ENCODE results near the gene ZBTB18.

ZBTB18 gene

GRCh38 chr1:244052016-244052727, 1.1 kb downstream of the ZBTB18 start:
- no peak overlapping the region for H3K4me3 ChIP-seq (ENCODE audit: extremely low read depth, insufficient read depth, low read length, poor library complexity, severe bottlenecking)
- no peaks in the 10 kb centered on the region for H3K9me3 ChIP-seq (ENCODE audit: control insufficient read depth, low read length)
- no peak overlapping the region for H3K27ac ChIP-seq (ENCODE audit: low read depth, low read length, severe bottlenecking)
- peaks cover 17% of the 10 kb centered on the region for H3K36me3 ChIP-seq (ENCODE audit: control insufficient read depth, insufficient read depth, low read length)
- H3K4me1 ChIP-seq (ENCODE audit: control insufficient read depth, insufficient read depth, low read length, poor library complexity, severe bottlenecking), result peaks cover 17% of the 10 kb centered on the region
- WGBS, 2 experiments (ENCODE audit: insufficient coverage in 2 of 2), result 58 to 83% methylated on average over 1 to 3 of the region's 5 CpGs

- H3K4me3 ChIP-seq (ENCODE audit: extremely low read depth, insufficient read depth, low read length, poor library complexity, severe bottlenecking), result no peak overlapping the region
- peaks cover 17% of the 10 kb centered on the region for H3K36me3 ChIP-seq (ENCODE audit: control insufficient read depth, insufficient read depth, low read length)
- H3K9me3 ChIP-seq (ENCODE audit: control insufficient read depth, low read length), result no peaks in the 10 kb centered on the region
- H3K4me1 ChIP-seq (ENCODE audit: control insufficient read depth, insufficient read depth, low read length, poor library complexity, severe bottlenecking), result peaks cover 17% of the 10 kb centered on the region
- no peak overlapping the region for H3K27ac ChIP-seq (ENCODE audit: low read depth, low read length, severe bottlenecking)
- 20% methylated on average over 1 of the region's 6 CpGs; no CpG with 5 or more reads in 1 of the 2 experiments for WGBS, 2 experiments (ENCODE audit: insufficient coverage in 2 of 2)
Observed at GRCh38 chr1:244052728-244053312, 1.7 kb downstream of the ZBTB18 start.

DNA sequence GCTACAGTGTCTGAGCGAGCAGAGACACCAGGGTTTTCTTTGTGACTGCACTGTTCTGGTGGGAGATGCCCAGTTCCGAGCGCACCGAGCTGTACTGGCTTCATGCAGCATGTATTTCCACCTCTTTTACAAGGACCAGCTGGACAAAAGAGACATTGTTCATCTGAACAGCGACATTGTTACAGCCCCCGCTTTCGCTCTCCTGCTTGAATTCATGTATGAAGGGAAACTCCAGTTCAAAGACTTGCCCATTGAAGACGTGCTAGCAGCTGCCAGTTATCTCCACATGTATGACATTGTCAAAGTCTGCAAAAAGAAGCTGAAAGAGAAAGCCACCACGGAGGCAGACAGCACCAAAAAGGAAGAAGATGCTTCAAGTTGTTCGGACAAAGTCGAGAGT, 2.7 kb downstream of the ZBTB18 start:
- Histone ChIP-seq H3K4me1 (ENCODE audit: control insufficient read depth, insufficient read depth, low read length, poor library complexity, severe bottlenecking) (peaks cover 17% of the 10 kb centered on the region), H3K4me3 (ENCODE audit: extremely low read depth, insufficient read depth, low read length, poor library complexity, severe bottlenecking) (no peak overlapping the region)

GRCh38 chr1:244054247-244054923, 3.3 kb downstream of the ZBTB18 start:
- no peaks in the 10 kb centered on the region for H3K9me3 ChIP-seq (ENCODE audit: control insufficient read depth, low read length)
- H3K36me3 ChIP-seq (ENCODE audit: control insufficient read depth, insufficient read depth, low read length), result peaks cover 17% of the 10 kb centered on the region
- no peak overlapping the region for H3K27ac ChIP-seq (ENCODE audit: low read depth, low read length, severe bottlenecking)
- WGBS, 2 experiments (ENCODE audit: insufficient coverage in 2 of 2), result 89 to 90% methylated on average over 16 to 17 of the region's 17 CpGs
- peaks cover 17% of the 10 kb centered on the region for H3K4me1 ChIP-seq (ENCODE audit: control insufficient read depth, insufficient read depth, low read length, poor library complexity, severe bottlenecking)
- no peak overlapping the region for H3K4me3 ChIP-seq (ENCODE audit: extremely low read depth, insufficient read depth, low read length, poor library complexity, severe bottlenecking)

More for the DNA sequence above, 2.7 kb downstream of the ZBTB18 start:
- Histone ChIP-seq H3K9me3 (ENCODE audit: control insufficient read depth, low read length) (no peaks in the 10 kb centered on the region), H3K36me3 (ENCODE audit: control insufficient read depth, insufficient read depth, low read length) (peaks cover 17% of the 10 kb centered on the region), H3K27ac (ENCODE audit: low read depth, low read length, severe bottlenecking) (no peak overlapping the region)
- WGBS, 2 experiments (ENCODE audit: insufficient coverage in 2 of 2), result 85 to 88% methylated on average over 8 to 11 of the region's 11 CpGs

- WGBS, 2 experiments (ENCODE audit: insufficient coverage in 2 of 2), result 95 to 97% methylated on average over 27 of the region's 27 CpGs
- H3K4me3 ChIP-seq (ENCODE audit: extremely low read depth, insufficient read depth, low read length, poor library complexity, severe bottlenecking), result no peak overlapping the region
- peaks cover 17% of the 10 kb centered on the region for H3K4me1 ChIP-seq (ENCODE audit: control insufficient read depth, insufficient read depth, low read length, poor library complexity, severe bottlenecking)
Observed at GRCh38 chr1:244054924-244055263, 3.8 kb downstream of the ZBTB18 start.

GRCh38 chr1:244056577-244056976, 5.5 kb downstream of the ZBTB18 start:
- Histone ChIP-seq H3K27ac (ENCODE audit: low read depth, low read length, severe bottlenecking) (no peak overlapping the region), H3K9me3 (ENCODE audit: control insufficient read depth, low read length) (no peaks in the 10 kb centered on the region), H3K36me3 (ENCODE audit: control insufficient read depth, insufficient read depth, low read length) (peaks cover 17% of the 10 kb centered on the region), H3K4me1 (ENCODE audit: control insufficient read depth, insufficient read depth, low read length, poor library complexity, severe bottlenecking) (peaks cover 9% of the 10 kb centered on the region), H3K4me3 (ENCODE audit: extremely low read depth, insufficient read depth, low read length, poor library complexity, severe bottlenecking) (no peak overlapping the region)
- WGBS, 2 experiments (ENCODE audit: insufficient coverage in 2 of 2), result 38 to 51% methylated on average over 3 to 4 of the region's 6 CpGs

More at GRCh38 chr1:244054924-244055263, 3.8 kb downstream of the ZBTB18 start:
- no peak overlapping the region for H3K27ac ChIP-seq (ENCODE audit: low read depth, low read length, severe bottlenecking)
- H3K9me3 ChIP-seq (ENCODE audit: control insufficient read depth, low read length), result no peaks in the 10 kb centered on the region
- H3K36me3 ChIP-seq (ENCODE audit: control insufficient read depth, insufficient read depth, low read length), result peaks cover 17% of the 10 kb centered on the region

DNA sequence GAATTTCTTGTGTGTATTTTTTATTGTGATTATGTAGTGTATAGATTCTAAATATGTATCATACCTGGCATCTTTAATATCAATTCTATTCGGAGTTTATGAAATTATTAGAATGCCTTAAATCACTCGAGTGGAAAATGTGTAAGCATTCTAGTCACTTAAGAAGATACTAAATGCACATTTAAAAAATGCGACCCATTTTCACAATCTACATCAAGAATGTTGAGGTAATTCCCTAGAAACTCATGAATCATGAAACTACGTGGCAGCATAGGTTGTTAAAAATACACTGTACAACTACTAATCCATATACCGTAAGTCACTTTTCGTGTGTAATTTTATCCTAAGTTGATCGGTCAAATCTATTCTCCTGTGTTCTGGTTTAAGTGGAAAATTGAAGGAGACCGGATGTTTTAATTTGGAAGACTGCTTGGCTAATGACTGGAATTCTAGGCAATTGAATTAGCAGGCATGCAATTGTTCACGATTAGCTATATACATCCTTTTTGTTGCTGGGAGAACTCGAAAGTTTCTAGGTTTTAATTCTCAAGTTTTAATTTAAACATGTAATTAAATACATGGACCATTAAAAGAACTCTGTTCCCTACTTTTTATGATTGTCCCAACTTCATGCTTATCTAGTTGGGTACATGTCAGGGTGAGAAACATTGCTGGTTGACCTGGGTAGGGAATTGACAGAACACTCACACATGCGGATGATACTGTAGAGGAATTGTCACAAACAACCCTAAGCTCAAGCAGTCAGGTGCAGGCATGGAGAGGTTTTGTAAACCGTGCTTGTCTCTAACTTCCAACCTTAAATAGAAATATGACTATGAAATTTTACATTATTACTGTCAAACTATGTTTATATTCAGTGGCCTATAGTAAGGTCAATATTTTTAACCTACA, 6.6 kb downstream of the ZBTB18 start:
- no peak overlapping the region for H3K27ac ChIP-seq (ENCODE audit: low read depth, low read length, severe bottlenecking)
- 89% methylated on average over 3 of the region's 12 CpGs for WGBS, 2 experiments (ENCODE audit: insufficient coverage in 2 of 2)
- H3K9me3 ChIP-seq (ENCODE audit: control insufficient read depth, low read length), result no peaks in the 10 kb centered on the region
- no peak overlapping the region for H3K4me3 ChIP-seq (ENCODE audit: extremely low read depth, insufficient read depth, low read length, poor library complexity, severe bottlenecking)
- H3K4me1 ChIP-seq (ENCODE audit: control insufficient read depth, insufficient read depth, low read length, poor library complexity, severe bottlenecking), result no peaks in the 10 kb centered on the region
- H3K36me3 ChIP-seq (ENCODE audit: control insufficient read depth, insufficient read depth, low read length), result peaks cover 17% of the 10 kb centered on the region

- Histone ChIP-seq H3K9me3 (ENCODE audit: control insufficient read depth, low read length) (no peaks in the 10 kb centered on the region), H3K4me1 (ENCODE audit: control insufficient read depth, insufficient read depth, low read length, poor library complexity, severe bottlenecking) (no peaks in the 10 kb centered on the region), H3K27ac (ENCODE audit: low read depth, low read length, severe bottlenecking) (no peak overlapping the region), H3K36me3 (ENCODE audit: control insufficient read depth, insufficient read depth, low read length) (no peaks in the 10 kb centered on the region), H3K4me3 (ENCODE audit: extremely low read depth, insufficient read depth, low read length, poor library complexity, severe bottlenecking) (no peak overlapping the region)
- no CpG with 5 or more reads among the region's 1 CpG for WGBS, 2 experiments (ENCODE audit: insufficient coverage in 2 of 2)
Observed at GRCh38 chr1:244060117-244060516, 9.0 kb downstream of the ZBTB18 start.

GRCh38 chr1:244060686-244061085, 9.6 kb downstream of the ZBTB18 start:
- no peaks in the 10 kb centered on the region for H3K4me1 ChIP-seq (ENCODE audit: control insufficient read depth, insufficient read depth, low read length, poor library complexity, severe bottlenecking)

DNA sequence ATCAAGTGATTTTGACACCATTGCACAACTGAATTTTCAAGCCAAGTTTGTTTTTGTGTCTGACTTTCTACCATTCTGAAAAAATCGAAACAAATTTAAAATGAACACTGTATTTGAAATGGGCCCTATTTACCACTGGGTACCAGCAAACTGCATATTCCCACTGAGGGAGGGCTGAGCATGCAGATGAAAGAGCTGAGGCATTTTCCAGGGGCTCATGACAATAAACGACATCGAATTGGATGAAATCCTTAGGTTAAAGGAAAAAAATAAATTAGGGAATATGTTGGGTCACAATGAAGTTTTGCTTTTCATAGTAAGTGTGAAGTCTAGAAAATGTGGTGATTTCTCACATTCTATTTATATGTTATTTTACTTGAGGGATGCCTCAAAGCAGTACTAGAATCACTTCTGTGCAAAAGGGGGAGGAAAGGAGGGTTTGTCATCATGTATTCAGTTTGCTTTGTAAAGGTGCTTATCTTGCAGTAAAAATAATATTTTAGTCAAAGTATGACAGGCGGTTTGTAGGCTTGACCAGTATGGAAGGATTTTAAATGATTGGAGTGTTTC, 11.2 kb downstream of the ZBTB18 start:
- WGBS, 2 experiments (ENCODE audit: insufficient coverage in 2 of 2), result 71% methylated on average over 2 to 4 of the region's 4 CpGs

More at GRCh38 chr1:244060686-244061085, 9.6 kb downstream of the ZBTB18 start:
- WGBS, 2 experiments (ENCODE audit: insufficient coverage in 2 of 2), result 83% methylated on average over 1 of the region's 2 CpGs; no CpG with 5 or more reads in 1 of the 2 experiments
- no peak overlapping the region for H3K4me3 ChIP-seq (ENCODE audit: extremely low read depth, insufficient read depth, low read length, poor library complexity, severe bottlenecking)
- no peak overlapping the region for H3K27ac ChIP-seq (ENCODE audit: low read depth, low read length, severe bottlenecking)
- H3K36me3 ChIP-seq (ENCODE audit: control insufficient read depth, insufficient read depth, low read length), result no peaks in the 10 kb centered on the region
- H3K9me3 ChIP-seq (ENCODE audit: control insufficient read depth, low read length), result no peaks in the 10 kb centered on the region

More for the DNA sequence above, 11.2 kb downstream of the ZBTB18 start:
- Histone ChIP-seq H3K27ac (ENCODE audit: low read depth, low read length, severe bottlenecking) (no peak overlapping the region), H3K4me1 (ENCODE audit: control insufficient read depth, insufficient read depth, low read length, poor library complexity, severe bottlenecking) (no peaks in the 10 kb centered on the region), H3K4me3 (ENCODE audit: extremely low read depth, insufficient read depth, low read length, poor library complexity, severe bottlenecking) (no peak overlapping the region), H3K9me3 (ENCODE audit: control insufficient read depth, low read length) (no peaks in the 10 kb centered on the region), H3K36me3 (ENCODE audit: control insufficient read depth, insufficient read depth, low read length) (no peaks in the 10 kb centered on the region)
